Measurements from ENCODE around the gene RBP4.

The RBP4 gene

DNA sequence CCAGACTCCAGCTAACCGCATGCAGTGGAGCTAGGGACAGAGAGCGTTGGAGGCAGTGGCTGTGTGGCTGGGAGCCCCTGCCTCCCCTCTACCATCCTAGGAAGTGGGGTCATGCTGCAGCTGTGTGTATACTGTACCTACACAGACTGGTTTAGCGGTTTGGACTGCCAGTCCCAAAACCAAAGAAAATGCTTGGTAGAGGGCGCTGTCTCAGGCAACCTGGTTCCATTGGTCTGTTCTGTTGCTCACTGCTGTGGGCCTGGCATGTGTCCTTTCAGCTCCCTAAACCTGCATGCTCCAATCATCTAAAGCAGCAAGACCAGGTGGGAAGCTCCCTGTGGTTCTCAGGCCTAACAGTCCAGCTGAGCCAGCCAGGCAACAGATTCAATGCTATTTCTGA is 4.5 kb downstream of the RBP4 start:
- DNase-seq (ENCODE audit: low read depth in 3 of 3), result no peak

DNA sequence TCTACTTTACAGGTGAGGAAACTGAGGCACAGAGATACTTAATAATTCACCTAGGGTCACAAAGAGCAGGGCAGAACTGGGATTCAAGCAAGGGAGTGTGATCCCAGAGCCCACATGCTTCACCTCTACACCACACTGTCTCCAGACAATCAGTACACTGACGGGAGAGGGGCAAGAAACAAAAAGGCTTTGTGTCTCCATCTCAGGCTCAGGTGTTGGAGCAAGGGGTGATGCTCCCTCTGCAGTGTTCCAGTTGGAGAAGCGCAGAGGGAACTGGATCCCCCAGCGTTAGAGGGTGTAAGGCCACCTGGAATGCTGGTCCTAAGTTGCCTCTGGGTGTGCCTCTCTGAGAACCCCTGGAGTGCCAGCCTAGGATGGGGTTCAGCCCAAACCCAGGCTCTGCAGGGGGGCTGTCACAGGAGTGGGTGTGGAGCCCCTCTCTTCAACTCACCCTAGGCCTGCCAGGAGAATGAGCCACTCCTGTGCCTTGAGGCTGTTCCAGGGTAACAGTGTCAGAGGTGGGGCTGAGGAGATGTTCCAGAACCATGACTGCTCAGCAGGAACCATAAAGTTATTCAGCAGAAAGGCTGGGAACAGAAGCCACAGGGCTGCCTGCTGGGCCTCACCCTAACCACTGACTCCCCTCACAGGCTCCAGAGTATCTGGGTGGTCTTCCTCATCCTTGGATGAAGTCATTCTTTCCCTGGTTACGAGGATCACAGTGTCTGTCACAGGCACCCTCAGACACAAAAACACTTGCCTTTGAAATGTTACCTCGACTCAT is 5.5 kb downstream of the RBP4 start:
- no peak for DNase-seq (ENCODE audit: low read depth in 3 of 3)

DNA sequence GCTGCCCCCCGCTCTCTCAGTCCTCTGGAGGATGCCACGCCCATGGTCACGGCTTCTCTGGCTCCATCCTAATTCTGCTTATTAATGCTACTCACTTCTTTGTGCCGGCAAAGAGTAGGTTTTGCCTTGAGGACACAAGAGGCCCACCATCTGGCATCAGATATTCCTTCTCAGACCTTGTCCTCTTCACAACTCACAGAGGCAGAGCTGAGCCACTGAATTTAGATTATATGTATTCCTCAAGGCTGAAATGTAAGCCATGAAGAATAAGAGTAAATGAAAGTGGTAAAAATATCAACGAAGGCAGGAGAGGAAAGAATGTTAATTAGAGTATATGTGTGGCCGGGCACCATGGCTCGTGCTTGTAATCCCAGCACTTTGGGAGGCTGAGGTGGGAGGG is 6.5 kb downstream of the RBP4 start:
- DNase-seq (ENCODE audit: low read depth in 3 of 3), result no peak

DNA sequence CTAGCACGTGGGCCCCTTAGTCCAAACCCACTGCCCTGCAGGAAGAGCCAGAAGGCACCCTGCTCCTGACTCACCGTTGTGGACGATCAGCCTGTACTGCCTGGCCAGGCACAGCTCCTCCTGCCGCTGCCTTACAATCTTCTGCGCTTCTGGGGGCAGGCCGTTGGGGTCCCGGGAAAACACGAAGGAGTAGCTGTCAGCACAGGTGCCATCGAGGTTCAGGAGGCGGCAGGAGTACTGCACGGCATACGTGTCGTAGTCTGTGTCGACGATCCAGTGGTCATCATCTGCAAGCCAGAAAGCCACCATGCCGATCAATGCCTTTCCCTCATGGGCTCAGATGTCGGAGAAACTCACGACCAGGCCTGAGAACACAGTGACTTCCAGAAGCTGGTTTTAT is 7.3 kb downstream of the RBP4 start:
- no peak for DNase-seq (ENCODE audit: low read depth in 3 of 3)

DNA sequence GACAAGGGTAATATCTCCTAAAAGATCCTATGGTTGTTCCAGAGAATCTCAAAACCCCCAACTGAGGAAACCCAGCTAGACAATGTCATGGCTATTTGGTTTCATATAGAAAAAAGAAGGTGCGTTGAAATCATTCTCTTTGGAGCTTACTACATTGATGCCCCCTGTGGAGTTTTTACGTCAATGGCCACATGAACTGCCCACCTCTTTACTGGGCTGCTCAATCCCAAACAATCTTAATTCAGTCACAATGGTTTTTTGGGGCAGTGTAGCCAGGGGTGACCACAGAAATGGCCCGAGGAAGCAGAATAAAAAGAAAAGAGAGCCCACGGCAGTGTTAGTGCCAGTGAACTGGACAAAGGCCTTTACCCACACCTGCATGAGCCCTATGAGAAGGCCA is 7.8 kb downstream of the RBP4 start:
- no peak for DNase-seq (ENCODE audit: low read depth in 3 of 3)

DNA sequence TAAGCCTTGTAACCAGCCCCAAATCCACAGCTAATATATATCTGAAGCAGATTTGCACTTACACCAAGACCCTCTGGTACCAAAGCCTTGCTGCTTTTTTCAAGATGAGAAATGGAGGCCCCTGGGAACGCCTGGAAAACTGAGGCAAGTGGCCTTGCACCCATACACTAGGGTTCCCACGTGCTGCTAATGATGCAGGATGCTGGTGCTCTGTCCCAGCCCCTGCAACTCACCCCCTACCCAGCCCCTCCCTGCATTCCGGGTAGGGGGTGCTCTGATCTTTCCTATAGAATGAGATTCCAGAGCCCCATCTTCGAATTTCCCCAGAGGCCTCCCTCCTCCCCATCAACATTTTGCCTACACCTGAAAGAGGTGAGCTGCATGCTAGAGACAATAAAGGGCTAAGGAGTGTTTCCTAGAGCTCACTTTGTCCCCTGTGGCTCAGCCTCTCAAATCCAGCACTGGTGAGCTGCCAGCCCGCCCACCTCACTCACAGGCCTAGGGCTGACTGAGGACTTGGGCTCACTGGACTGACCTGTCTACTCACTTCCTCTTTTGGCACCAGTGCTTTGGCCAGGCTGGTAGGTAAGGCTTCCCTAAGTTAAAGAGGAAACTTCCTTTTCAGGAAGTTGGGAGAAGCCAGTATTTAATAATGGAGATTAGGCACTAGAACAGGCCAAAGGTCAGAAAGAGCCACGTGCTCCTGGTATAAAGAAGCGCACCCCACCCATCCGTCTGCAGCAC is 9.8 kb downstream of the RBP4 start:
- no peak for DNase-seq (ENCODE audit: low read depth in 3 of 3)

DNA sequence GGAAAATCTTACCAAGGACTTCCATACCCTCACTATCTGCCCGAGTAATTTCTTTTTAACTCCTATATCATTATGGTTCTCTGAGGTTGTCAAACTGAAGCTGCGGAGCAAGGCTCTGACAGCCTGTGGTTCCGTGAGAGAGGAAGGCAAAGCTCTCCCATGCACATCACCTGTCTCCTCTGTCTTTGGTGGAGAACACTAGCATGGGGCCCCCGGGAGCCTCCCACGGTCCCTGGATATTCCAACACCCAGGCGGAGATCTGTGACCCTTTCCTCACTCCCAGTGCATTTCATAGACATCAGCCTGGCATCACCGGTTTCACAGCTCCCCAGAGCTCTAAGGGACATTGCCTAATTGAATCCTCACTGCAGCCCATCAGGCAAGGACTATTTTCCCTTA is 10.4 kb downstream of the RBP4 start:
- DNase-seq (ENCODE audit: low read depth in 3 of 3), result no peak

DNA sequence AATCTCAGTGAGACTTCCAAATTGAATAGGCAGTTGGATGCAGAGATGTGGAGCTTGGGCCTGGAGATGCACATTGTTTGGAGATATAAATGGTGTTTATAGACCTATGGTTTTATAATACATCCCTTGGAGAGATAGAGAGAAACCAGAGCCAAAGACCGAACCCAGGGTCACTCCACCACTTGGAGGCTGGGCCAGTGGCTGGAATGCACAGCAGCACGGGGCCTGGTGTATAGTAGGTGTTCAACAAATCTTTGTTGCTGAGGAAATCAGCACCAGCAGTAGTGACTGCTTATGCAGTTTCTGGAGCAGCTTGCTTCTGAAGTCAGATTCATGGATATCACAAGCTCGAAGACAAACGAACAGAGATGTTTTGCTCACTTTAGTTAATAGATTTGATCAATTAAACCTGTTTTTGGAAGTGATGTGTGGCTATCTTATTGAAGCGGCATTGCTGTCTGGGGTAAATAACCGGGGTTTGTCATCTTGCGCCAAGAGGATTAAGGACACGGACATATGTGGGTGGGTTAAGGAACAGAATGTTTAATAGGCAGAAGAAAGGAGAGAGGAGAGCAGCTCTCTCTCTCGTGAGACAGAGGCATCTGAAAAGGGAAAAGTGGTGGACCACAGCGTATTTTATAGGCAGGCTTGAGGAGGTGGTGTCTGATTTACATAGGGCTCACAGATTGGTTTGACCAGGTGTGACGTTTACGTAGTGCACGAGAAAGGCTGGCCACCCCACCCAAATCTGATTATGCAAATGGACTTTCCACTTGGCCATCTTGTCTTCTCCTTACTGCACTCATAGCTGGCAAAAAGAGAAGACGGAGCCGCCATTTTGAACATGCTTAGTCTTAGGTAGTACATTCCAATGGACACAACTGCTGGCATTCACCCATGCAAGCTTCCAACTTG is 11.1 kb downstream of the RBP4 start:
- no peak for DNase-seq (ENCODE audit: low read depth in 3 of 3)

DNA sequence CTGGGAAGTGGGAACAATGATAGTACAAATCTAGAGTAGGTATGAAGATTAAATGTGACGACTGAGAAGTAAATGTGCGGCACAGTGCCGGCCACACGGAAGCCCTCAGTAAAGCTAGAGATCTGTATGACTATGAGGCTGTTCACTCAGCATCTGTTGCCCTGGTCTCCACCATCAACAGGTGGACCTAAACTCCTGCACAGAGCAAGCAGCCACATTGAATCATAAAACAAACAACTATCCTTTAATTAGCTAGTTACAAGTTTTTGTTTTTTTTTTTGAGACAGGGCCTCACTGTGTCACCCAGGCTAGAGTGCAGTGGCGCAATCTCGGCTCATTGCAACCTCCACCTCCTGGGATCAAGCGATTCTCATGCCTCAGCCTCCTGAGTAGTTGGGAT is 16.6 kb downstream of the RBP4 start:
- no peak for DNase-seq (ENCODE audit: low read depth in 3 of 3)

DNA sequence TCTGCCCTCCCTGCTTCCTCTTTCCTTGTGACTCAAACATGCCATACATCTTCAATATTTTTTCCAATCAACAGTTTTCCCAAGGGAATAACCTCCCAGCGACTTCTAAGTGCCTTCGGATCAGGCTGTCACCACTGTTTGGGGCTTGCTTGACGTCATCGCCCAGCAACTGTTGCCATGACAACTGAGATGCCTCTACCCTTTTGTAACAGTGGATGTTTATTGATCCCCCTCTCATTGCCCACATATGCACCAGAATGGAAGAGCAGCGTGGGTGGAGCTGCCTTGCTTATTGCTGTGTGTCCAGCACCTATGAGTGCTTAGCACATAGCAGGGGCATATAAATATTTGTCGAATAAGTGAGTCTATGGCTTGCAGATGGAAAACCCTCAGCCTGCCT is 20.2 kb downstream of the RBP4 start:
- DNase-seq (ENCODE audit: low read depth in 3 of 3), result no peak

DNA sequence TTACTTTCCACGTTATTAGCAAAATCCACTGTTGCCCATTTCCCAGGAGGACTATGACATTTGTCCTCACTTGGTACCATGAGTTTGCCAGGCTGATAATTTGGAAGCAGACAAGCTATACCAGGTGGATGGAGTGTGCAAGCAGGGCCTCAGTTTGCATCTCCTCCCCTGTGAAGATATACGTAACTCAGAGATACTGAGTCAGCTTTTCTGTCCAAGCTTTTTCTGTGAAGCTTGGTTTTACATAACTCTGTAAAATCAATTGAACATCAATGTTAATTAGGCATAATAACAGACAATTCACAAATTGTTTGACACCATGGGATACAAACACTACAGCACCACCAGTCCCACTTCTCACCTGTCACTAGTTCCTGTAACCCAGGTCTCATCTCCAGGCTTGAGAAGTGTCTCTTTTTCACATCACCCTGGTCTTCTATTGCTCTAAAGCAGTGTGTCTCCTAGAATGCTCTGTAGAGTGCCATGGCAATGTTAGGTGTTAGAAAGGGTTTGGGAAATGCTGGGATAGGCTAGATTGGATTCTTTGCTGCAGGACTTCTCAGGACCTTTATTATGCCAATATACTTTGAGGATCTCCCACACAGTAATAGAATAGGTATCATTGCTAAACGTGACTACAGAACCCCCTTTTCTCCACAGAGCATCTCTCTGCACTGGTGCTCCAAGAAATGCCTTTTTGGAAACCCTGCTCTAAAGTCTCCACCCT is 20.9 kb downstream of the RBP4 start:
- DNase-seq (ENCODE audit: low read depth in 3 of 3), result no peak

DNA sequence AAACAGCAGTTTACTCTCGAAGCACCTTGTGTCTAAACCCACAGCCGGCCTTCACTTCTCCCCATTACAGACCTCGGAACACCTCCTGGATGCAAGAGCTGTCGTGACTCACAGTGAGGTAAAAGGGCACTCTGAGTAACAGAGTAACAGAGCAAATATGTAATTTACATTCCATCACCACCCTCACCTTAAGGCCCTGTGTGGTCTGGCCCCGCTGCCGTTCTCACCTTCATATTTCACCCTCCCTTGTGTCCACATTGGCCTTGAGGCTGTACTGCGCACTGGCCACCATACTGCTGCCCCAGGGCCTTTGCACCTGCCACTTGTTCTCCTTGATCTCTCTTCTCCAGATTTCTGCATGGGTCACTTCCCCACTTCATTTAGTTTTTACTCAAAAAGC is 21.9 kb downstream of the RBP4 start:
- no peak for DNase-seq (ENCODE audit: low read depth in 3 of 3)

DNA sequence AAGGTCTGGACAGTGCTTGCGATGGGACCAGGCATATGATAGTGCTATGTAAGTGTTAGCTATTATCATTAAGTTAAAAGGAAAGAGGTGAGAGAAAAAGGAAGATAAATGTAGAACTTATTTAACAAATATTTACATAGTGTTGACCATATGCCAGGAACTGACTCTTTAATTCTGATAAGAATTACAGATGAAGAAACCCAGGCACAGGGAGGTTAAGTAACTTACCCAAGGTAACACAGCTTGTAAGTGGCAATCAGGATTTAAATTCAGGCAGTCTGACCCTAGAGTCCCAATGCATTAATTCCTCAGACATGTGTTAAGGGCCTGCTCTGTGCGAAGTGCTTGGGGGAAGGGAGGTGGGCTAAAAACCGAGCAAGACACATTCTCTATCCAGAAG is 23.5 kb downstream of the RBP4 start:
- DNase-seq (ENCODE audit: low read depth in 3 of 3), result no peak

DNA sequence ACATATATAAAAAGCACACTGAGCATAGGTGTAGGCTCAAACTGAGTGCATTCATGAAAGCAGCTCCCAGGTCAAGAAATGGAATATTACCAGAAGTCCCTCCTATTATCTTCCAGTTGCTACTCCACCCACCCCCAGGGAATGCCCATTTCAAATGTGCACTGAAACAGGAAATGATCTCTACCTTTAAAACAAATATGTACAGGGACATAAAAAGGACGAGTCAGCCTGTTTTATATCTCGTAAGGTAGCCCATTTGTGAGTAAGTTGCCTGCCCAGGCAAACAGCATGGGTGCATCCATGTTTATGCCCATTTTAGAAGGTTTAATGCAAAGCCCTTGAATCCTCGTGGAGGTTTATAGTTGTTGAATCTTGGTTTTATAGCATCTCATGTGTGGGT is 24.1 kb downstream of the RBP4 start:
- DNase-seq (ENCODE audit: low read depth in 3 of 3), result no peak

DNA sequence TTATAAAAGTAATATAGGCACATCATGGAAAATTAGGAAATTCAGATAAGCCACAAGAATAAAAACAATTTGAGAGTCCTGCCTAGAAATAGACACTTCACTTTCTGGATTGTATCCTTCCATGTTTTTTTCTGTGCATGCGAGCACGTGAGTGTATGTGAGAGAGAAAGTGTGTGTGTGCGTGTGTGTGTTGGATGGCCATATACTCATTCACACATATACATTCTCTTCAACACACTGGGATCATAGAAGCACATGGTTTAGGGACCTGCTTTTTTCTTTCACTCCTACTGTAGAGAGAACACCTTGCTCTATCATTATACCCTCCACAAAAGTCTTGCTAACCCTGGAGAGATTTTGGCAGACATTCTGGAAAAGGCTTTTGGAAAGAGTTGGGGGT is 27.1 kb downstream of the RBP4 start:
- no peak for DNase-seq (ENCODE audit: low read depth in 3 of 3)

DNA sequence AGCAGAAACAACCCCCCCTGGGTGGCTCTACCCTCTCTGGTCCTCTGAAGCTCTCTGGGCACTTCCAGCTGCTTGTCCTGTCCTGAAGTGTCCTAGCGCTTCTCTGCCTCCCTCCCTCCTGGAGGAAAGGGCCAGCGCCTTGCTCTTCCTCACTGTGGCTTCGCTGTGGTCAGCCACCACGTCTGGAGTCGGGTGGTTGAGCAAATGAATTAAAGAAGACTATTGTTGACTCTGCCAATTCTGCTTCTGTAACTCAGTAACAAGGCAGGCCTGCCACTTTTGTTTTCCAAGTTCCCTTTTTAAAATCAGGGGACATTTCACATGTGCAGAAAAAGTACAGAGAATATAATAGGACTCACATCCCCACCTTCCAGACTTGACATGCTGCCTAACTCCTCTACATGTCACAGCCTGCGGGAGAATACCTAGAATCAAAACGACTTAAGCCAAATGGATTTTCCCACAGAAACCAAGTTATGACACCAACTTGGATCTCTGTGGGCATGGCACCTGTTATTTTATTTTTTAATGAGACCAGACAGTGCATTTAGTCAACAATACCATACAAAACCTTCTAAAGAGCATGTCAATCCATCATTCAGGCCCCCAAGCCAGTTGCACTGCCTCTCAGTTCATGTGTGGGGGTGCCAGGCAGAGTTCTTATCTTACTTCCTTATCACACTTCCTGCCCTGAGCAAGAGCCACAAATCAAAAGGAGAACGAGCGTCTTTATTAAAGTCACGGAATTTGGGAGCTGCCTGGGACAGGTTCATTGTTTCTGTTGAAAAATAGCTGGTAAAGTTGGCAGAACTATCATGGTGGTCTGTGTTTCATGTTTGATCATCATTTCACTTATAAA is 27.8 kb downstream of the RBP4 start:
- no peak for DNase-seq (ENCODE audit: low read depth in 3 of 3)

DNA sequence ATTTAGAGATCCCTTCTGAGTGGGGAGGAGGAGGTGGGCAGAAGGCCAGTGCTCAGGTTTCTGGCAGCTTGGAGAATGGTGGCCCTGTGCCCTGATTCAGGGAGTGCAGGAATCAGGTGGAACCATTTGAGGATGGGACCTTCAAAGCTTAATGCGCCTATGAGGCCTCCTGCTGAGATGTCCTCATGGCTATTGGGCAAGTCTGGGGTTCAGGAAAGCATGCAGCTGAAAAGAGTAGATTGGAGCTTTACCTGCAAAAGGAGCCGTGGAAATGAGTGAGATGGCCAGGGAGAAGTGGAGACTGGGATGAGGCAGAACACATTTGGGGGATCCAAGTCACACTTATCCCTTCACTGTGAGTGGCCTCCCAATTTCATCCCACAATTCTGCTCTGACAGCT is 28.4 kb downstream of the RBP4 start:
- no peak for DNase-seq (ENCODE audit: low read depth in 3 of 3)

DNA sequence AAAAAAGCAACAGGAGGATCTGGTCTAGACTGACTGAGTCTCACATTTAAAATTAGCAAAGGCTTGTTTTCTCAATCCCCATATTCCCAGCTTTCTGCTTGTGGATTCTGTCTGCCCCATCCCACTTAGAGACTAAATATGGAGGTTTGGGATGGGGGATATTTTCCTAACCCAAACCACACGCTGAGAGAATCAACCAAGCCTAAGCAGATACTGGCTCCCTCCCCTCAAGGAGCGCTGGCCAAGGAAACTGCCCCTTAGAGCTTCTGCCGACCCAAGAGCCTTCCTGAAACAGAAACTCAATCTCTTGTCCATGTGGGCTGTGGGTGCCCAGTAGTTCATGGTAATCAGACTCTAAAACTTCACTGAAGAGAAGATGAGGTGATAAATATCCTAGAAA is 30.7 kb downstream of the RBP4 start:
- no peak for DNase-seq (ENCODE audit: low read depth in 3 of 3)

DNA sequence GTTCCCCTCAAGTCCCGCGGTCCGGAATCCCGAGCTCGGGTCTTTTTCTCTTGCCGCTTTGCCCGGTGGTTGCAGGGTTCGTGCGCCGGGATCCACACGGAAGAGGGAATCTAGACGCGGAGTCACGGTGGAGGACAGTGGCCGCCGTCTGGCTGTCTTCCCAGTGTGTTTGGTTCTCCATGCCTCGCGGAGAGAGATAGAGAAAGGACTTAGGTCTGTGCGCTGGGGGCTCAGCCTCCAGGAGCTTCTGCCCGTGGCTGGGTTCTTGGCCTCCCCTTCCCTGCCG is 33.0 kb downstream of the RBP4 start:
- DNase-seq (ENCODE audit: low read depth in 3 of 3), result no peak

DNA sequence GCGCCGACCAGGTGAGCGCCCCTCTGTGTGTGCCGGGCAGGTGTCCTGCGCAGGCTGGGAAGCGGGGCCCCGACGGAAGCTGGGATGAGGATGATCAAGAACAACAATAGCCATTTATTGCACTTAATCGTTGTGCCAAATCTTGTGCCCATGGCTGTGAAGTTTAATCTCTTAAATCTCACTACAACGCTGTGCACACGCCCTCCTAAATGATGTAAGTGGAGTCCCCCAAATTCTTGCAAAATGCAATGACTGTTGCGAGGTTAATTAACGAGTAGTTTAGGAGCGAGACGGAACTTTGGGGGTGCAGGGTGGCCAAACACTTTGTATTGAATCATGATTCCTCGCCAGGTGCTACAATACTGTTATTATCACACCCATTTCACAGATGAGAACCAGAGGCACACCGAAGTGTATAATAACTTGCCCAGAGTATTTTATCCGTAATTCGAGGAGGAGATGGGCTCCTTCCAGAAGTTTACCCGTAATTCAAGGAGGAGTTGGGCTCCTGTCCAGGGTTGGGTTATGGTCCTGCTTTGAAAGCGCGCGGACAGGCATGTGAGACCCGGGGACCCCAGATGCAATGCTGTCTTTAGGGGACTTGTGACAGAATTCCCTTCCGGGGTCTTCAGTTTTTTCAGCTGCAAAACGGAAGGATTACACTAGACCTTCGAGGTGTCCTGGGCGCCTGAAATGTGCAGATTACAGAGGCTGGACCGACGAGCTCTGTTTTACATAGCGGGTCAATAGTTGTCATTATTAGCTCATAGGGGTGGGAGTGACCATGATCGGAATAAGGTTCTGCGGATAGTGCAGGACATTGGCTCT is 33.5 kb downstream of the RBP4 start:
- no peak for DNase-seq (ENCODE audit: low read depth in 3 of 3)

Data from stimulated activated CD4-positive, alpha-beta T cell treated with anti-CD3 and anti-CD28 coated beads, TNF-alpha, amount 100 ng/mL, for 24 hours (primary cell).